Hippocampal formation (tissue), 2 donors: Measurements from ENCODE around the gene OAS3.

Experiments used
- DNase-seq, 2 donors: peaks; one replicate each; lab custom pipeline; 2025; lab: John Stamatoyannopoulos, UW

The OAS3 gene

DNA sequence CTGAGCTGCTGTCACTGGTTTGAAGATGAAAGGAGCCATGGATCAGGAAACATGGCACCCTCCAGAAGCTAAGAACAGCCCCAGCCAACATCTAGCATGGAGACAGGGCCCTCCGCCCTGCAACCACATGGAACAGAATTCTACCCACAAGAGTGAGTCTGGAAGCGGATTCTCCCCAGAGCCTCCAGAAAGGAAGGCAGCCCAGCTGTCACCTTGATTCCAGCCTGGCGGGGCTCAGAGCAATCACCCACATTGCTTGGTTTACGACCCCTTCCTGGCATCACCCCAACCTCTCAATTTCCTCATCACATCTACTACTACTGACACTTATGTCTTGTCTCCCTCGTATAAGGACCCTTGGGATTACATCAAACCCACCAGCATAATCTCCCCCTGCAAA lies 78.5 kb downstream of the OAS3 start:
- DNase-seq, result no peak

DNA sequence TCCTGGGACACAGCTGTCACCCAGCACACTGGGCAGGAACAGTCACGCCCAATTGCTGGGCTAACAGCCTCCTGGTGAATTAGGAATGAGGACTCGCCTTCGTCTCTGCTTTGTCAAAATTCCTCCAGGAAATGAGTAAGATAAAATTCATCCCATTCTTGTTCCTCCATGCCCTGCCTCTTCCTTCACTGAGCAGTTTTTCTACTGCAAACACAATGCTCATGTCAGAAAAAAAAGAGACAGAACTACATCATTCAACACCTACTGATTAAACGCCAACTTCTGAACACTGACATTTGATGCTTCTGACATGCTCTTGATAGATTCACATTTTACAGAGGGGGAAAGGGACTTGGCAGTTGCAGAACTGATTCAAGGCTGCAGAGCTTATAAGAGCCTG lies 80.8 kb downstream of the OAS3 start:
- DNase-seq, result no peak

DNA sequence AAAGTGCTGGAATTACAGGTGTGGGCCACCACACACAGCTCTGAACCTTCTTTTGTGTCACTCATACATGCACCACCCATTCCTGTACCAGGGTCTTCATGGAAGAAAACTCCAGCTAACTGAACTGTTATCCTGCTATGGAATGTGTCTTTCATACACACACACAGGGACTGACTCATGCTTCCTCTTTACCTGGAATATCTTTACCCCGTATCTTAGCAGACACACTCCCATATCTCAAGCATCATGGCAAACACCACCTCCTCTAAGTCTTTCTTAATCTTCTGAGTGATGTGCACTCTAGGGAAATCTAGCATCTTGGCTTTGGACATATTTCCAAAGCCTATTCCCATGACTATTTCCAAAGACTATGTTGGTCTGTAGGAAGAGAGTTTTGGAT lies 83.2 kb downstream of the OAS3 start:
- no peak for DNase-seq
